NCI-H1930 (cell line): ENCODE results near the gene TRIM9.
"Not testable (repeated sequence)": the region's sequence is repeated elsewhere in the genome, so short reads cannot be mapped to it uniquely, and the experiment has no call there.

Experiments
- DNase-seq, 2 experiments: peaks; one replicate each; lab custom pipeline; 2025; lab: John Stamatoyannopoulos, UW

Gene TRIM9

DNA sequence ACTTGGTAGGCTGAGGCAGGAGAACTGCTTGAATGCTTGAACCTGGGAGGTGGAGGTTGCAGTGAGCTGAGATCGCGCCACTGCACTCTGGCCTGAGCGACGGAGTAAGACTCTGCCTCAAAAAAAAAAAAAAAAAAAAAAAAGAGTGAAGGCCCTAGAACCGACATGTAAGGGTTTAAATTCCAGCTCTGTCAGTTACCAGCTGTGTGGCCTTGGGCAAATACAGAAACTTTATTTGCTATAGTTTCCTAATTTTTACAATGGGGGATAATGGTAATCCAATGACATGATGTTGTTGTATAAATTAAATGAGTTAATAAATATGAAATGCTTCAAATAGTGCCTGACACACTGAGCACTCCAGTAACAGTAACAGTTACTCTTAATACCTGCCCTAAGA lies 131.0 kb downstream of the TRIM9 start:
- DNase-seq, result no peak

DNA sequence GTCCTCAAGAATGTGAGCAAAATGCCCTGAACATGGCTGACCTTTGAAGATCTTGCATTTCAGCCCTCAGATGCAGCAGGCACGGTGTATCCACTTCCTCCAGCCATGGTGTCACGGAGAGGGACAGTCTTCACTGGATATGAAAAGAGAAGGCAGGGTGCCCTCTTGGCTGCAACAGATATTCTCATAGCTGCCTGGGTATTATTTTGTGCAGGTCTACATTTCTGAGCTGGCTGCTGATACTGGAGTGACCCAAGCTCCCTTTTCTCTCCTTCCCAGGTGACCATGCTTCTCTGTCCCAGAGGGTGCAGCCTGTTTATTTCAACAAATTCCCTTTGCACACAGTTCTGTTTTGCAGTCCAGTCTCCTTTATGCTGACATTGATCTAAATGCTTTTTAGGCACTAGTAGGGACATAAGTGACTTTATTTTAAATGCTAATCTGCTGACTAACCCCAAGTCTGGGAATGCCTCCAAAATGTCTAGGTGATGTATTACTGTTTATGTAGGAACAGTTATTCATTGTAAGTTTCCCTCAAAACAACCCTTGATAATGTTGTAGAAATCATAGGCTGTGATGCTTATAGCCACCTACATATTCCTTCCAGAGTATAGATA lies 133.2 kb downstream of the TRIM9 start:
- no peak for DNase-seq

DNA sequence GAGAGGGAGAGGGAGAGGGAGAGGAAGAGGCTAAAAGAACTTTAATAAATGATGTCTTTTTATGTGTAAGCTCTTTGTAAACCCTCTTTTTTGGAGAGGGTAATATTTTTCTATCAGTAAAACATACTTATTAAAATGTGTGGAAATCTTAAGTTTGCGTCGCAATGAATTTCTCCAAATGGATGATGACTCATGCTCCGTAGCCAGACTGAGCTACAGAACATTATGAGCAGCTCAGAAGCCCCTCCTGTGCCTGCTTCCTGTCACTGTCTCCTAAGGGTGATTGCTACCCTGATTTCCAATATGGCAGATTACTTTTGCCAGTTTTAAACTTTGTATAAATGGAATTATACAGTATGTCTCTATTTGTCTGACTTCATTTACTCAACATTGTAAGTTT lies 137.6 kb downstream of the TRIM9 start:
- DNase-seq, result no peak

DNA sequence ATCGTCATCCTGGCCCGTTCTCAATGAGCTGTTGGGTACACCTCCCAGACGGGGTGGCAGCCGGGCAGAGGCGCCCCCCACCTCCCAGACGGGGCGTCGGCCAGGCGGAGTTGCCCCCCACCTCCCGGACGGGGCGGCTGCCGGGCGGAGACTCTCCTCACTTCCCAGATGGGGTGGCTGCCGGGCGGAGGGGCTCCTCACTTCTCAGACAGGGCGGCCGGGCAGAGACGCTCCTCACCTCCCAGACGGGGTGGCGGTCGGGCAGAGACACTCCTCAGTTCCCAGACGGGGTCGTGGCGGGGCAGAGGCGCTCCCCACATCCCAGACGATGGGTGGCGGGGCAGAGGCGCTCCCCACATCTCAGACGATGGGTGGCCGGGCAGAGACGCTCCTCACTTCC lies 138.5 kb downstream of the TRIM9 start:
- DNase-seq, result not testable (repeated sequence)

DNA sequence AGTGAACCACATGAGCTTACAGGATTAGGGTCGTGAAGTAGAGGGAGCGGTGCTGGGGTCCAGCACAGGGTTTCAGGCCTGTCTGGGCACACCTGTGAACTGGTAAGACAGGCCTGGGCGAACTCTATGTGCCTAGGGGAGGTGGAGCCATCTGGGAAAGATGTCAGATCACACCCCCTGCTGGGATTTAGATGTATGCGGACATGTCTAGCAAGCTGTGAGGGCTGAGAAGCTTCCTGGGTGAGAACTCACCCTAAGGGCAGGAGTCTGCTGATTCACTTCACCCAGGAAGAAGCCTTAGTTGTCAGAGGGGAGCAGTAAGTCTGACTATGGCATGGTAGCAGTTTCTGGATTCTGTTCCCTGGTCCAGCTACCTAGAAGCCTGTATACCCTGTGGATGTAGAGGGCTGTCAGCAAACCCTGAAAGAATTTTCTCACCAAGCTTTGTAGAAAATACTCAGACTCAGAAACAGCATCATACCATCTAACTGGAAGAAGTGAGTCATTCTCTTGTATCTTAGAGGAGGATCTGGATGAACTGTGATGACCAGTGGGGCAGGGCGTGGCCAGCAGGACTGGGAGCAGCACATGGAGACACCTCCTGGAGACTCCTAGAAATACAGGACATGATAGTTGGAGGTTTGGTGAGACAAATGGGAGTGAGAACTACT lies 139.4 kb downstream of the TRIM9 start:
- peak in 1 of 2 experiments; percentile 9 for DNase-seq

DNA sequence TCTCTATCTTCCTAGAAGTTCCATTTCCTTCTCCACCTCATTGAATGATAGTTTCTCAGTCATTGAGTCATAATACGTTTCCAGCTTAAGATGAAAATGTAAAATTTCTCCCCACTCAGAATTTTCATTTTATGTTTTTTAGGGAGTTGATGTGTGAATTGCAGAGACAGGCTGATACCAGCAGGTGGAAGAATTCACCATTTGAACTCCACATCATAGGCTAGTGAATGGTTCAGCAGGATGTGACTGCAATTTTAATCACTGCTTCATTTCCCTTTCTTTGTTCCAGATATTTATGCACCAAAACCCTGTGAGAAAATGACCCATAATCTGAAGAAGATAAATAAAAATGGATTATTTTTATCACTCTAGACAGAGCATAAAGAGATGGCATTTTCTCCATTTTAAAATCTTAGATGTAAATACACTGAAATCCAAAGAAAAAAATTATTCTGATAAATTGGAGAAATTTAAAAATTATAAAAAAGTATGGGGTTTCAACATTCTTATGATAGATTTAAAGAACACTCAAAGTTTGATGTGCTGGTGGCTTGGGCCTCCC lies 140.0 kb downstream of the TRIM9 start:
- DNase-seq, result peak in 1 of 2 experiments; percentile 14

DNA sequence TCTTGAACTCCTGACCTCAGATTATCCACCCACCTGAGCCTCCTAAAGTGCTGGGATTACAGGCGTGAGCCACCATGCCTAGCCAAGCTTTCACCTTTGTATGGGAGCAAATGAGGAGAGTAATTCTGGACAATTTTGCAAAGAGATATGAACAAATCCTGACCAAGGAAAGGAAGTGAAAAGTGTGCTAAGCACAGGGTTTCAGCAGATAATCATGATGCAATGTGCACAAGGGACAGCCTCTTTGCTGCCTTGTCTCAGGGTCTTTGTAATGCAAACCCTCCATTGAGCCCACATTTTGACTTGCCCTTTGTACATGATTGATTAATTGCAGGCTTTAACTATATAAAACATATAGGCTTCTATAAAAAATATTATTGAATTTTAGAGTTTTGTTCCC lies 141.4 kb downstream of the TRIM9 start:
- no peak for DNase-seq

DNA sequence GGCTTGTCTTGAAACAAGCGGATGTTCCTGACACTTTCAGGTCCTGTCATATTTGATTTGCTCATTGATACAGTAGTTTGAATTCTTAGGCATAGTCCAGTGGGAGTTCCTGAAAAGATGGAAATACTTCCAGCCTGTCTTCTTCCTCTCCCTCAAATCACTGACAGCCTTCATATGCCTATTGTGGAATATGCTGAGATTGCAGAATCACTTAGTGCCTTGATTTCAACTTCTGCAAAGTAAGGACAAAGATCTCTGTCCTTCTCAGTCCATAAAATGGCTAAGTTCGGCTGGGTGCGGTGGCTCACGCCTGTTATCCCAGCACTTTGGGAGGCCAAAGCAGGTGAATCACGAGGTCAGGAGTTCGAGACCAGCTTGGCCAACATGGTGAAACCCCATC lies 143.9 kb downstream of the TRIM9 start:
- DNase-seq, result no peak

DNA sequence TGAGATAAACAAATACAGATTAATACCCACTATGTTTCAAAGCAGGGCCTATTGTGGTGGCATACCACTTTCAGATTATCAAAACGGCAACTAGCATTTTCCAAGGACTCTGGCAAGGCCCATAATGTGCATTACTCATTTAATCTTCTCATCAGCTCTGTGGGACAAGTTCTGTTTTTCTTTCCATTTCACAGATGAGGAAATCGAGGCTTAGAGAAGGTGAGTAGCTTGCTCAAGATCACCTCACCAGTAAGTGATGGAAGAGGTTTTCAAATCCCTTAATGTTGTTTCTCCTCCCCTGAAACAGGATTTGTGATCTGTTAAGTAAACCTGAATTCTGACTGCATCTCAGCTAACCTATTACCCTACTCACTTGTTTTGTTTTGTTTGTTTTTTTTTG lies 146.7 kb downstream of the TRIM9 start:
- DNase-seq, result no peak

DNA sequence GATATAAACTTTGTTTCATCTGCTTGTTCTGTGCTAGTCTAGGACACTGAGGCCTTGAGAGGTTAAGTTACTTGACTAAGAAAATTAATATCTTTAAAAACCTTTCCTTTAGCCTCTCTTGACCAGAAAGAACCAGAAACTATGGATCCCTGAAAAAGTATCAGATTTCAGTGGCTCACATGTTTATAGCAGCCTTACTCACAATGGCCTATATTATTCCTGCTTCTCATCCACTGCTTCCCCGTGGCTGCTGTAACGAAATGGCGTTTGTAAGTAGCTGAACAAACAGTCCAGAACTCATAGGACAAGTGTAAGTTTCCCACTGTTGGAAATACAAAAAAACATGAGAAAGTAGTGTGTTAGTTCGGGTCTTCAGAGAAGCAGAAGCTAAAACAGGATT lies 147.5 kb downstream of the TRIM9 start:
- DNase-seq, result no peak

DNA sequence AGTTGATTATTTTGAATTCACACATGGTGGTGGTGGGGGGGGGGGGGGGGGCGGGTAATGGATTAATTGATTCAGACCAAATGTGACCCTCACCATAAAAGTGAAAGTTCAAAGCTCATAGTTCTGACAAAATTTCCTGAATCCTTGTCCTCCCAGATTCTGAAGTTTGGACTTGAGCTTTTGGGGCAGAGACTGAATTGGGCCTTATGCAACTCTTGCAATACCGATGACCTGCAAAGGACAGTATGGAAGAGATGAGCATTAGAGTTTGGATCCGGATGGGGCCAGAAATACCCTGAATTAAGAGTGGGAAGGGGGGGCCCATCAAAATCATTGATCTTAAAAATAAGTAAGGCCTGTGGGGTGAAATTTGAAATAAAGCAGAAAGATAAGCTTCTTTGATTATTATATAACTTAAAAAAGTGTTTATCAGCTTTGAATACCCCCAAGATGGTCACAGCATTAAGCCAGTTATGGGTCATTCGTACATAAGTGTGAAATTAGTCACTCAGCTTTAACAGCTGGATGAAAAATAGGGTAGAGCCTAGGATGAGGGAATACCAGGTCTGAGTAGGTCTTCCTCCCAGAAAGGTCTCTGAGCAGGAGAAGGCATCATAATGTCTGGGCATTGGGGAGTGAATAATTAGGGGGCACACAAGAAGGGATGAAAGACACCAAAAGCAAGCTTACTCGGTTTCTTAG lies 148.5 kb downstream of the TRIM9 start:
- DNase-seq, result no peak

DNA sequence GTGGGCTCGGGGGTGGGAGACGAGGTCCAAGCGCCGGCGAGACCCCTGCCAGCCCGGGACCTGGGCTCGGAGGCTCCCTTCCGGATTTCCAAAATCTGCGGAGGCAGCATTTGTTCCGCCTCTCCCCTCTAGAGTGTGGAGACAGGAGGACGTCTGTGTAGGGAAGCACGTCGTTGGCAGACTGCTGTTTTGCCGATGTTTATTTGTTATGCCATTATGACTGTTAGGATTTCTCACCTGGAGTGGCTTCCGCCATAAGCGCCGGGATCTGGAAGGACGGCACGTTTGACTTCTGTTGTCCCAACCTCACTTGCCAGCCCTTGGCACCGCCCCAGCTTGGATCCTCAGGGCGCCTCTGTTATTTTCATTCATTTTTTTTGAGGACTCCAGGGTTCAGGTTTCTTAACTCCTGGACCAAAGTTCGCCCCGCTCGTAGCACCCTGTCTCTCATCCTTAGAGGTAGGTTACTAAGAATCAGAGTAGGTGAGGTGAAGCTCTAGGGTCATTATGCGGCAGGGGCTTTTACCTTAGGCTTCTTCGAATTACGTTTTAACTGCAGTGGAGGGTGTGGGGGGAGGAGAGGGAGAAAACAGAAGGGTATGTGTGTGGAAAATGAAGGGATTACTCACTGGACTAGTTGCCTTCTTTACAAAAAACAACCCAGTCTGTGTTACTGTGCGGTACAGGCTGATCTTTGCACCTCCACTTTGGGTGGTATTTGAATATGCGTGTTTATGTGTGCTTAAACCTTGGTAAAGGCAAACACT lies 150.1 kb downstream of the TRIM9 start:
- DNase-seq, result peak in 1 of 2 experiments; percentile 25

DNA sequence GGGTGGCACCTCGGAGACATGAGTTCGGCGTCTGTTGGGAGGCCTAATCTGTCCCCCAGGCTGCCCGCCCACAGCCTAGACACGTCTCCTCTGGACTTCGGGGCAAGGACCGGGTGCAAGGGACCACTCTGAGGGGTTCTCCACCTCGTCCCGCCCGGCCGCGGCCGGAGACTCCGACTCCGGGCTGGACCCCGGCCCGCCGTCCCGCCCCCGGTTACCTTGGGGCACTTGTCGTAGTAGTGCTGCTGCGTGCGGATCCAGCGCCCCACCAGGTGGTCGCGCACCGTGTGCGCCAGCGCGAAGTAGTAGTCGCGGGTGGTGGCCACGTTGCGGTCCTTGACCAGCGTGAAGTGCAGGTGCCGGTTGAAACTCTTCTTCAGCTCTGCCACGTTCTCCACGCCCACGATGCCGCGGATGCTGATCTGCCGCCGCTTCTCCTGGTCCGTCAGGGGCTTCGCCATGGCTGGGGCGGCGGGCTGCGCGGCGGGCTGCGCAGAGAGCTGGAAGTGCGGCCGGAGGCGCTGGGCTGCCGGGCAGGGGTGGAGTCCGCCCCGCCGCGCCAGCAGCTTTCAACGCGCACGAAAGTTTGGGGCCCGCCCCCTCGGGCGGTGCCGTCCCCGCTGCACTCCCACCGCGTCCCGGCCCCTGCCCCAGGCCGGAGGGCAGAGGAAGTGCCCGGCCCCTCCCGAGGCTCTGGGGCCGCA lies 150.8 kb downstream of the TRIM9 start, which contains the start of gene PYGL:
Gene PYGL, minus strand, starts transcription at position 541 of the 704 bp plus-strand sequence. Its CDS starts 80 bp downstream, at position 461.
- peak in 1 of 2 experiments; percentile 25 for DNase-seq

DNA sequence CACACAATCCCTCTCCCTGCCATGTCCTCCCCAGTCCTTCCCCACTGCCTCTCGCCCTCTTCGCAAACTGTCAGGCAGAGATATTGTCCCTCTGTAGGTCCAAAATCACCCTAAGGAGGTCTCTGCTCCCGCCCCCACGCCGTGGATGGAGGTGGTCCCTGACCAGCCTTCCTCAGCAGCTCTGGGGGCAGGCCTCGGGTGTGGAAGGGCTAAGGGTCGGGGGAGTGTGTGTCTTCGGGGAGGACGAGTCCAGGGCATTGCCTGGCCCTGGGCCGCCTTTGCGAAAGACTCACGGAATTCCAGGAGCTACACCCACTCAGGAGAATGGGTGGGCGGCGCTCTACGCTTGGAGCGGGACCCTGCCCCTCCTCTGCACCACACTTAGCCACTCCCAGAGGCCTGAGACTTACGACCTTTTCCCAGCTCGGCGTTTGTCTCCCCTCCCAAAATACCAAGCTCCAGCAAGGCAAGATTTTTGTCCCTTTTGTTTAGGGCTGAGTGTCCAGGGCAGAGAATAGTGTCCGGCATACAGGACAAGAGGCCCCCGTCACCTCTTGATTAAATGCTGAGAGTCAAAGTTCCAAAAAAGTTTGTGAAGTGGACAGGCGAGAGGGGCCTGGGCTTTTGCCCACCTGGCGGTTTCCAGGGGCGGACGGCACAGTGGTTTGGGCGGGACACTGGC lies 151.5 kb downstream of the TRIM9 start:
- no peak for DNase-seq

DNA sequence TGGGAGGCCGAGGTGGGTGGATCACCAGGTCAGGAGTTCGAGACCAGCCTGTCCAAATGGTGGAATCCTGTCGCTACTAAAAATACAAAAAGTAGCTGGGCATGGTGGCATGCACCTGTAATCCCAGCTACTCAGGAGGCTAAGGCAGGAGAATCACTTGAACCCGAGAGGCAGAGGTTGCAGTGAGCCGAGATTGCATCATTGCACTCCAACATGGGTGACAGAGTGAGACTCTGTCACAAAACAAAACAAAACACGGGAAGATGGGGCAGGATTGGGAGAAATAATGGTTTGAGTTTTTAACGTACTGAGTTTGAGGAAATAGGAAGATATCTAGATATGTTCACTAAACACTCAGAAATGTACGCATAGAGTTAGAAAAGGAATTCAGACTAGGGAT lies 153.3 kb downstream of the TRIM9 start:
- not testable (repeated sequence) for DNase-seq

DNA sequence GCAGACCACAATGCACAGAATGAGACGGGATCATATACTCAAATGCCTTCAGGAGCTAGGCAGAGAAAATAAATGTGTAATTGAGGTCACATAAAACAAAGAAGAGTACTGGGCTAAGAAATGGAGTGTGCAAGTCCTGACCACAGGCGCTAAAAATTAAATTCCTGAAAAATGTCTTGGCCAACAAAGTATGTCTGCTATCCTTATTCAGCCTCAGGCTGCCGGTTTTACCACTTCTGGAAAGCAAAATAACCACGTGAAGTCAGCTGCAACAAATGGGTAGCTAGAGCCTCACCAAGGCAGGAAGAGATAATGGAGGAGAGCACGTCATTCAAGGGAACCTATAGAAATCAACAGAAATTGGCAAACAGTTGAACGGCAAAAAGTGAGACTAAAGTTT lies 153.8 kb downstream of the TRIM9 start:
- no peak for DNase-seq

DNA sequence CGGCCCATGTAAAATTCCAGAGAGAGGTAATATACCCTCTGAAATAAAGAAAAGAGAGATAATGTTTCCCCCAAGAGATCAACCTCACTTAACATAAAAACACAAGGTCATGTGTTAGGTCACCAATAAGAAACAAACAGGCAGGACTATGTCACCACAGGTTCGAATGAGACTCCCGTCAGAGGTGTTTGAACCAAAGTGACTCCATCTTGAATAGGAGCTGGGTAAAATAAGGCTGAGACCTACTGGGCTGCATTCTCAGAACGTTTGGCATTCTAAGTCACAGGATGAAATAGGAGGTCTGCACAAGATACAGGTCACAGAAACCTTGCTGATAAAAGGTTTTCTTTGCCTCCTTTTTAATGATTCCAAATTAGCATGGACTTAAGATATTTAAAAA lies 157.1 kb downstream of the TRIM9 start:
- DNase-seq, result no peak

DNA sequence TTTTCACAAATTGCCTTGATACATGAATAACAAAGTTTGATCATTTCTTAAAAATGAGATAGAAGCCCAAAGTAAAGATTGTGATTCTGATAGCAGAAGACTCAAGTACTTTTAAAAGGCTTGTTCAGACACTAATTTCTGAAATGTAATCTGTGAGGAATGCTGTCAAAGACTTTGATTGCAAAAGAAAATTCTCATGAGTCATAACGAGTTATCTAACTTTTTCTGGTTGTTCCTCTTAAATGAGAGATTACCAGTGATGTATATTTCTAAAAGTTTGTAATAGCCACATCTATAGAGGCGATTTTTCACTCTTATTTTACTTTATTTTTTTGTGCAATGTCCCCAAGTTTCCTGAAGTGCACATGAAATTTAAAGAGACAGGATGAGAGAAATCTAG lies 157.6 kb downstream of the TRIM9 start:
- DNase-seq, result no peak

DNA sequence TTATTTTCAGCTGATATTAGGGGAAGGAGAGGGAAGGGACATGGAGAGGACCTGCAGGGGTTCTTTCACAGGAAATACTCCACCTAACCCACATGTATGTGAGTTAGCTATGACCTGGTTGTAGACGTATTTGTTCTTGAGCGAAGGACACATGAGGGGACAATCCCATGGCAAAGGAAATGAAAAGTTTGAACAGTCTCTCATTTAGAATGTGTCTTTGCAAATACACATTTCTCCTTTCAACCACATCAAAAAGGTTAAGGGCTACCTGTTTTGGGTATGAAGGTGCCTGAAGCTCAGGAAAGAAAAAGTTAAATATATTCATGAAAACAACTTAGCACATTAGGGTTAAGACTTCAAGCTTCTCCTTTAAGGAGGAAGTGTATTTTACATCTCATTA lies 158.0 kb downstream of the TRIM9 start:
- DNase-seq, result no peak

DNA sequence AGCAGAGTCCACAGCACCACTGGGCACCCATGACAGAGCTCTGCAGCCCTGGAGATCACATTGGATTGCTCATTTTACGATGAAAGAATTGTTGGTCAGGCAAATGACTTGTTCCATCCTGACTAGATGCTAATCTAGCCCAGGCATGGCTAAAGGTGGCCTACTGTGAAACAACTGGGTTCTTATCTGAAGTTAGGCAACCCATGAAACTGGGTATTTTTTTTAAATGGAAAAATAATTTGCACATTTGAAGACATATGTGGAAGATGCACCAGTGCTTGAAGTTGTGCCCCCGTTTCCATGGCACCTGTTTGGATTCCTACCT lies 158.9 kb downstream of the TRIM9 start:
- no peak for DNase-seq
